Tibial nerve (tissue), 4 donors: ENCODE data around the gene ARSG.

Source experiments
- EP300 ChIP-seq, 2 donors: sonication (generic); formaldehyde crosslinking; IDR thresholded peaks; one replicate each; pipeline ENCODE4 v1.6.1; 2017; ENCODE audit warnings: antibody characterized with exemption in 2 of 2, mild to moderate bottlenecking in 1 of 2
- POLR2A ChIP-seq, 2 donors: fragments of 450-650 bp; IDR thresholded peaks; one replicate each; pipeline ENCODE4 v1.6.1; 2017; ENCODE audit warnings: antibody characterized with exemption in 2 of 2, mild to moderate bottlenecking in 2 of 2, moderate library complexity in 2 of 2
- TF ChIP-seq, protein P1 (sequence below), 5 experiments: fragments of 200-600 bp in 3 of 5; fragments of 450-650 bp in 2 of 5; sonication (generic) in 3 of 5; IDR thresholded peaks; one replicate each; pipeline ENCODE4 v1.5.1; 2016 to 2019; ENCODE audit warnings: antibody characterized with exemption in 5 of 5, mild to moderate bottlenecking in 3 of 5, moderate library complexity in 2 of 5

DNA sequence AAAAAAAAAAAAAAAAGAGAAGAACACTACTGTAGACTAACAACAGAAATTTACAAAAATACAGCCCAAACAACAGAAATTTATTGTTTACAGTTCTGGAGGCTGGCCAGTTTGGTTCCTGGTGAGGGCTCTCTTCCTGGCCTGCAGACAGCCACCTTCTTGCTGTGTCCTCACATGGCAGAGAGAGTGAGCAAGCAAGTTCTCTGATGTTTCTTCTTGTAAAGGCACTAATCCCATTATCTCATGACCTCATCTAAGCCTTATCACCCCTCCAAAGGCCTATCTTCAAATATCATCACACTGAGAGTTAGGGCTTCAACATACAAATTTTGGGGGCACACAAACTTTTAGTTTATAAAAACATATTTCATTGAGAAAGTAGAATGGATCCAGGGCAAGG lies 7.3 kb downstream of the ARSG start:
- TF ChIP-seq, protein P1, sequence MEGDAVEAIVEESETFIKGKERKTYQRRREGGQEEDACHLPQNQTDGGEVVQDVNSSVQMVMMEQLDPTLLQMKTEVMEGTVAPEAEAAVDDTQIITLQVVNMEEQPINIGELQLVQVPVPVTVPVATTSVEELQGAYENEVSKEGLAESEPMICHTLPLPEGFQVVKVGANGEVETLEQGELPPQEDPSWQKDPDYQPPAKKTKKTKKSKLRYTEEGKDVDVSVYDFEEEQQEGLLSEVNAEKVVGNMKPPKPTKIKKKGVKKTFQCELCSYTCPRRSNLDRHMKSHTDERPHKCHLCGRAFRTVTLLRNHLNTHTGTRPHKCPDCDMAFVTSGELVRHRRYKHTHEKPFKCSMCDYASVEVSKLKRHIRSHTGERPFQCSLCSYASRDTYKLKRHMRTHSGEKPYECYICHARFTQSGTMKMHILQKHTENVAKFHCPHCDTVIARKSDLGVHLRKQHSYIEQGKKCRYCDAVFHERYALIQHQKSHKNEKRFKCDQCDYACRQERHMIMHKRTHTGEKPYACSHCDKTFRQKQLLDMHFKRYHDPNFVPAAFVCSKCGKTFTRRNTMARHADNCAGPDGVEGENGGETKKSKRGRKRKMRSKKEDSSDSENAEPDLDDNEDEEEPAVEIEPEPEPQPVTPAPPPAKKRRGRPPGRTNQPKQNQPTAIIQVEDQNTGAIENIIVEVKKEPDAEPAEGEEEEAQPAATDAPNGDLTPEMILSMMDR (IDR thresholded peaks at IDR 0.05), result no peak
- TF ChIP-seq POLR2A (IDR thresholded peaks at IDR 0.05) (no peak), EP300 (IDR thresholded peaks at IDR 0.05) (no peak)
